Activated naive CD8-positive, alpha-beta T cell treated with anti-CD3 and anti-CD28 coated beads, Interleukin-2, amount 50 U/mL, for 24 hours (primary cell): ENCODE results near the gene TRAF1.

Experiments used
- ATAC-seq: fragments of 150-1000 bp; cut with Tn5 transposase; one replicate; pipeline ENCODE4 v1.10.0; 2021
- DNase-seq: peaks from one replicate; pipeline ENCODE4 v3.0.0; 2021
- H3K27ac Mint-ChIP-seq: one replicate; pipeline ENCODE4 v1.8.0; 2021; ENCODE audit warnings: mild to moderate bottlenecking, mixed read lengths
- H3K27me3 Mint-ChIP-seq: one replicate; pipeline ENCODE4 v1.8.0; 2021; ENCODE audit warnings: mixed read lengths
- H3K36me3 Mint-ChIP-seq: one replicate; pipeline ENCODE4 v1.8.0; 2021; ENCODE audit warnings: low read depth, mixed read lengths
- H3K4me1 Mint-ChIP-seq: one replicate; pipeline ENCODE4 v1.8.0; 2021; ENCODE audit warnings: mixed read lengths
- H3K4me3 Mint-ChIP-seq: one replicate; pipeline ENCODE4 v1.8.0; 2021; ENCODE audit warnings: mild to moderate bottlenecking, moderate library complexity, mixed read lengths
- H3K9me3 Mint-ChIP-seq: one replicate; pipeline ENCODE4 v1.8.0; 2021; ENCODE audit warnings: mixed read lengths

The TRAF1 gene

DNA sequence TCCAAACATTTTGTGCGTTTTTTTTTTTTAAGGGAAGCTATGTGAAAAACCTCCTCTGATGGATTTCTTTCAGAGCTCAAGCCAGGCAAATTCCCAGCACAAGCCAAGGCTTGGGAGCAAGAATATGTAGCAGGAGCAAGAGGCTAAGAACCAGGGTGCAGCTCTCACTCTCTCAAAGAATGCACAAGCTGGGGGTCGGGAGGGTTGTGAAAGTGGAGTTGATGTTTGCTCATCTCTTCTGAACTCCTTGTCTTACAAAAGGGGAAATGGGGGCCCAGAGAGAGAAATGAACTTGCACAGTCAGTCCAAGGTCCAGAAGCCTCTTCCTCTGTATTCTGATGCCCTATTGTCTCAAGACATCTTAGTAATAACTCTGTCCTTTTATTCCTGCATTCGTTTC lies 7.7 kb upstream of the TRAF1 start:
- DNase-seq: no peak
- no peaks in the 10 kb centered on the region for H3K27me3 Mint-ChIP-seq
- ATAC-seq: no peak

DNA sequence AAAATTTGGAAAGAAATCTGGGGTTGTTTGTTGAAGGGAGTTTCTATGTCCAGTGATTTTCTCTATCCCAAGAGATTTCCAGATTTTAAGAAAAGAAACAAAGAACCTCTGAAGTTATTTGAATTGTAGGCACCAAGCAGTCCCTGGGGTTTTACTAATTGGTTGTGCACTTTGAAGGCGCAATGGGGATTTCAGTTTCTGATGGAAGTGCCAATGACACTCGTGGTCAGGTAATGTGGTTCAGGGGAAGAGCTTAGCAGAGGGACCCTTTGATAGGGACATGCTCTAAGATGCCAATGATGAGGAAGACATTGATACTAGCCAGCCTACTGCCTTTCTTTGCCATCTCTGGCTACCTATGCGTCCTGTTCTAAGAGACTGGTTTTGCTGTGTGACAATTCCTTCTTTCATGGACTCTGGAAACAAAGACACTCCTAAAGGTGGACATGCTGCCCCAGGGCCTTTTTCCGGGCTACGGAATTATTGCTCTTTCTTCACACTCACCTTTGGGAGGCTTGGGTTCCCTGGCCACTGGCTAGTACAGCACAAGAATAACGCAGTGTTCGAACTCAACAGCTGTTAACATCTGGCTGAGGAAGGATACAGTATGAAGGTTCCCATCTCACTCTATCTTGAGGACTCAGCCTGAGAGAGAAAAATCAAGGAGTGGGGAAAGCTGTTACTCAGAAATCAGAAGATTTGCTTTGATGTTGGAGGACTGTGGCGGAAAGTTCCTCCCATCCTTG lies 6.9 kb upstream of the TRAF1 start:
- Mint-ChIP-seq H3K4me1 (peaks cover 85% of the 10 kb centered on the region), H3K9me3 (no peaks in the 10 kb centered on the region), H3K4me3 (peak overlapping the region; percentile 37), H3K27ac (peak overlapping the region; percentile 100), H3K36me3 (peaks cover 6% of the 10 kb centered on the region), H3K27me3 (no peaks in the 10 kb centered on the region)
- ATAC-seq: no peak
- no peak for DNase-seq

More for the DNA sequence above, 7.7 kb upstream of the TRAF1 start:
- H3K4me1 Mint-ChIP-seq: peaks cover 84% of the 10 kb centered on the region
- H3K4me3 Mint-ChIP-seq: peak overlapping the region; percentile 37
- H3K27ac Mint-ChIP-seq: peak overlapping the region; percentile 100
- no peaks in the 10 kb centered on the region for H3K9me3 Mint-ChIP-seq
- peaks cover 6% of the 10 kb centered on the region for H3K36me3 Mint-ChIP-seq

GRCh38 chr9:120932086-120932823 lies 5.7 kb upstream of the TRAF1 start:
- peak overlapping the region; percentile 71 for H3K4me3 Mint-ChIP-seq
- peak overlapping the region; percentile 100 for H3K27ac Mint-ChIP-seq
- DNase-seq (no peak), ATAC-seq (no peak)
- H3K9me3 Mint-ChIP-seq: no peaks in the 10 kb centered on the region
- H3K27me3 Mint-ChIP-seq: no peaks in the 10 kb centered on the region
- peaks cover 6% of the 10 kb centered on the region for H3K36me3 Mint-ChIP-seq
- H3K4me1 Mint-ChIP-seq: peaks cover 92% of the 10 kb centered on the region

DNA sequence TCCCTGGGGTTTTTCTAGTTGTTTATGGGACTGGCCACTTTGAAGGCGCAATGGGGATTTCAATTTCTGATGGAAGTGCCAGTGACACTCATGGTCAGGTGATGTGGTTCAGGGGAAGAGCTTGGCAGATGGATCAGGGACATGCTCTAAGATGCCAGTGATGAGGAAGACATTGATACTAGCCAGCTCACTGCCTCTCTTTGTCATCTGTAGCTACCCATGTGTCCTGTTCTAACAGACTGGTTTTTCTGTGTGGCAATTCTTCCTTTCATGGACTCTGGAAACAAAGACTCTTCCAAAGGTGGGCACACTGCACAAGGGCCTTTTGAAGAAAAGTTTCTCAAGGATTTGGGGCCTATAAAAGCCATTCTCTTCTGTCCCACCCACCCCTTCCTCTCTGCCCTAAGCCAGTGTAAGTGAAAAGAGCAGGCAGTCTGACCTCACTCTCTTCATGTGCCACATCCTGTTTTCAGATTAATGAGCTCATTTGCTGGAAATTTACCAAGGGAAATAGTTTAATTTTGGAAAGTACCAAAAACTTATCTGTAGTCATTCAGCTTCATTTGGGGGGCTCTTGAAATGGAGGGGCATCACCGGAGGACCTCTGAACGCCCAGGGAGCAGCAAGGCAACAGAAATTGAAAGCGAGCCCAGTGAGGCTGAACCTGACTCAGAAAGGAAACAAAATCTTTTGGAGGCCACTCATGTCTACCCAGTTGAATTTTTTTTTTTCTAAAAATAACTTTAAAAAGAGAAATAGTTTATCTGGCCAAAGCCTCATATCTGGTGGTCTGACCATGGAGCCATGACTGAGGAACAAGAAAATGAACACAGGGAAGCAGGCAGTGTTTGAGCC lies 4.9 kb upstream of the TRAF1 start:
- ATAC-seq: peak; percentile 56
- Mint-ChIP-seq H3K4me1 (peaks cover 92% of the 10 kb centered on the region), H3K27ac (peak overlapping the region; percentile 100)

DNA sequence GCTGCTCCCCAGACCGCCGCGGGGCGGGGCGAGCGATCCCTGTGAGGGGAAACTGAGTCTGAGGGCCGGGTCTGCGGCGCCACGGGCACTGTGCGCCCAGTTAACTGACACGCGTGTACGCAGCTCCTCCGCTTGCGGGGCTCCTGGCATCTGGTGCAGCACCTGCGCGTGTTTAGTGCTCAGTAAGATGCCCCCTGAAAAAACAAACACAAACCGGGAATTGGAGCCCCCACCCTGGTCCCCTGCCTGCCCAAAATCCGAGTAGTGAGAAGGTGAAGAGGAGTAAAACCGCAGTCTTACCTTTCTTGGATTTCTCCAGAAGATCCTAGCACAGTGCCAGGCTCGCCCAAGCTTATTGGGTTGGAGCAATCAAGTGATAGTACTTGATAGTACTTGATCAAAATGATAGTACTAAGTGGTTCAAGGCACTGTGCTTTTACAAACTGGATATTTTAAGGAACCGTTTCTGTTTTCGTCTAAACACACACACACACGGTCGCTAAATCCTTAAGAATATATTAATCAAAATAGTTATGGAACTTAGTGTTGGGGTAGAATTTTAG lies 2.7 kb upstream of the TRAF1 start:
- DNase-seq: no peak
- ATAC-seq: no peak
- H3K9me3 Mint-ChIP-seq: no peaks in the 10 kb centered on the region
- H3K36me3 Mint-ChIP-seq: peaks cover 24% of the 10 kb centered on the region
- H3K4me1 Mint-ChIP-seq: peaks cover 83% of the 10 kb centered on the region
- peak overlapping the region; percentile 100 for H3K27ac Mint-ChIP-seq
- H3K27me3 Mint-ChIP-seq: no peaks in the 10 kb centered on the region
- peak overlapping the region; percentile 82 for H3K4me3 Mint-ChIP-seq

More for the DNA sequence above, 4.9 kb upstream of the TRAF1 start:
- H3K36me3 Mint-ChIP-seq: peaks cover 6% of the 10 kb centered on the region
- no peaks in the 10 kb centered on the region for H3K9me3 Mint-ChIP-seq
- no peaks in the 10 kb centered on the region for H3K27me3 Mint-ChIP-seq
- H3K4me3 Mint-ChIP-seq: peak overlapping the region; percentile 71
- peak; percentile 69 for DNase-seq

- Mint-ChIP-seq H3K27ac (peak overlapping the region; percentile 95), H3K27me3 (no peaks in the 10 kb centered on the region), H3K4me1 (peaks cover 80% of the 10 kb centered on the region), H3K4me3 (peak overlapping the region; percentile 90), H3K36me3 (peaks cover 30% of the 10 kb centered on the region), H3K9me3 (no peaks in the 10 kb centered on the region)
- DNase-seq (peak; percentile 82), ATAC-seq (peak; percentile 6)
Measured at GRCh38 chr9:120928483-120929228, 2.1 kb upstream of the TRAF1 start.

DNA sequence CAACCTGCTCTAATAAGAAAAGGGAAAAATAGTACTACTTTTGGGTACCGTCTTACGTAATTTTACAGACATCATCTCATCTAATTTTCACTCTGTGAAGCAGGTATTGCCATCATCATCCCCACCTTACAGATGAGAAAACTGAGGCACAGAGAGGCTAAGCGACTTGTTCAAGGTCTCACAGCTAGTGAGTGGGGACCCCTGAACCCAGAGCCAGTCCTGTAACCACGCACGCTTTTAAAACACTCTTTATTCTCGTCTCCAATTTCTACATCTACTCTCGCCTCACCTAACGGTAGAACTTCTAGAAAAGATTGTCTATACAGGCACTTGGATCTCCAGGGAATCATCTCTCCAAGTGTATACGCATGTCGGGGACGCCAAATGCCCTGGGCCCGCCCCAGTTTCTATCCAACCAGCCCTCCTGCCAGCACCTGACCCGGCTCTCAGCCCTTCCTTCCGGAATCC lies 1.5 kb upstream of the TRAF1 start:
- peaks cover 77% of the 10 kb centered on the region for H3K4me1 Mint-ChIP-seq
- no peaks in the 10 kb centered on the region for H3K9me3 Mint-ChIP-seq
- H3K27ac Mint-ChIP-seq: peak overlapping the region; percentile 95
- no peaks in the 10 kb centered on the region for H3K27me3 Mint-ChIP-seq
- DNase-seq (no peak), ATAC-seq (no peak)
- H3K4me3 Mint-ChIP-seq: peak overlapping the region; percentile 90
- H3K36me3 Mint-ChIP-seq: peaks cover 37% of the 10 kb centered on the region

DNA sequence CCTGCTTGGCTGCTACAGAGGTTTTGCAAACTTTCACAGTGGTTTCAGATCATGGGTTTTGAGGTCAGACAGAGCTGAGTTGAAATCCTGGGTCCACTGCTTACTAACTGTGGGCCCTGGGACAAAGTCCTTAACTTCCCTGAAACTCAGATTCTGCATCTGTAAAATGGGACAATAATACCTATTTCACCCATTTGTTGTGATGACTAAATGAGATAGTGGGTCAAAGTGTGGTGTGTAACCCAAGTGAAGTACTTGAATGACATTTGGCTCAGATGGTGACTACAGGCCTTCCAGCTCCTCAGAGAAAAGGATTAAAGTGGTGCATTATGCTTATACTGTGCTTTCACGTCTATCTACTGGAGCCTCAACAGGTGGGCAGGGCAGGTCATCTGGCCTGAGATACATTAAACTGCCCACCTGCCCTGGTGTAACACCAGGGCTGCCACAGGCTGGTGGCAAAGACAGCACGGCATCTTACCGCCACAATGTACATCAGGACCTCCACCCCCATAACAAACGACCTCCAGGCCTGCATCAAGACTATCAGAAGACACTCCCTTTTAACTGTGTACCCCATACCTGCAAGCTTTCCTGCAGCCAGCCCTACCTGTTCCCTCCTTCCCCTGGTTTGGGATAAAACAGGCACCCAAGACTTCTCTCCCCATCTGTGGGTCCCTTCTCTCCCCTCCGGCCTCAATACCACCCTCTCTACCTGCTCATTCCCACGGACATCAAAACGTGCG lies 846 bp upstream of the TRAF1 start:
- H3K36me3 Mint-ChIP-seq: peaks cover 43% of the 10 kb centered on the region
- ATAC-seq: peak; percentile 18

DNA sequence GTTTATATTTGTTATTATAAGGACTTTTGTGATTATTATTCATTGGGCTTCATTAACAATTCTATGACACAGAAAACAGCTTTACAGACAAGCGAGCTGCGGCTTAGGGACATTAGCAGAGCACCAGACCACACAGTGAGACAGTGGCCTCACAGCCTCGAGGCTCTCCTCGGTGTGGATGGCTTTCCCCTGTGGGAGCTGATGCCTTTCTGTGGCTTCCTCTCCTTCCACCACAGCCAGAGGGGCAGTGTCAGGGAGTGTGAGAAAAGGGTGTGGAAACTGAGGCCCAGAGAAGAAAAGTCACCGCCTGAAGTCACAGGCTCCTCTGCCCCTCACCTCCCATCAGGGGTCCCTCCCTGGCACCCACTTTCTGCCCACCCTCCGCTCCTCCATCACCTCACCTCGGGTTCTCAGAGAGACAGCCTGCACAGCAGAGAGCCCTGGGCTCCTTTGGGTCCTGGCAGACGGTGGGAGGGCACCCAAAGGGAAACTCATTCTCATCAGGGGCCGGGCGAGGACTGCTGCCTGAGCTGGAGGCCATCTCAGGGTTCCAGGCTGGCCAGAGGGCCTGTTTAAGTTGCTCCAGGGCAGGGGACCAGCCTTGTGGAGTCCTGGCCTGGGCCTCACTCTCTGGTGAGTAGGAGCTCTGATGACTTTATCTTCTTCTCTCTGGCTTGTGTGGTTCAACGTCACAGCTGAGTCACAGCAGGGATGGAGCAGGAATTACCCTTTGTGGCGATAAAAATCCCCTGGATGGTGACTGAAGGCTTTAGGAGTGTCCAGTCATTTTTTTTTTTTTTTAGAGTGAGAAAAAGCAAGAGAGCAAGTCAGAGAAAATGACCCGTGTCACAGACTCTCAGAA lies 830 bp downstream of the TRAF1 start:
- H3K4me3 Mint-ChIP-seq: peak overlapping the region; percentile 90
- H3K4me1 Mint-ChIP-seq: peaks cover 74% of the 10 kb centered on the region
- peak; percentile 71 for ATAC-seq
- peak; percentile 87 for DNase-seq
- H3K9me3 Mint-ChIP-seq: no peaks in the 10 kb centered on the region
- H3K27ac Mint-ChIP-seq: peak overlapping the region; percentile 95
- no peaks in the 10 kb centered on the region for H3K27me3 Mint-ChIP-seq
- H3K36me3 Mint-ChIP-seq: peaks cover 56% of the 10 kb centered on the region

More for the DNA sequence above, 846 bp upstream of the TRAF1 start:
- H3K4me1 Mint-ChIP-seq: peaks cover 75% of the 10 kb centered on the region
- no peak for DNase-seq
- H3K27me3 Mint-ChIP-seq: no peaks in the 10 kb centered on the region
- H3K4me3 Mint-ChIP-seq: peak overlapping the region; percentile 90
- peak overlapping the region; percentile 95 for H3K27ac Mint-ChIP-seq
- no peaks in the 10 kb centered on the region for H3K9me3 Mint-ChIP-seq

DNA sequence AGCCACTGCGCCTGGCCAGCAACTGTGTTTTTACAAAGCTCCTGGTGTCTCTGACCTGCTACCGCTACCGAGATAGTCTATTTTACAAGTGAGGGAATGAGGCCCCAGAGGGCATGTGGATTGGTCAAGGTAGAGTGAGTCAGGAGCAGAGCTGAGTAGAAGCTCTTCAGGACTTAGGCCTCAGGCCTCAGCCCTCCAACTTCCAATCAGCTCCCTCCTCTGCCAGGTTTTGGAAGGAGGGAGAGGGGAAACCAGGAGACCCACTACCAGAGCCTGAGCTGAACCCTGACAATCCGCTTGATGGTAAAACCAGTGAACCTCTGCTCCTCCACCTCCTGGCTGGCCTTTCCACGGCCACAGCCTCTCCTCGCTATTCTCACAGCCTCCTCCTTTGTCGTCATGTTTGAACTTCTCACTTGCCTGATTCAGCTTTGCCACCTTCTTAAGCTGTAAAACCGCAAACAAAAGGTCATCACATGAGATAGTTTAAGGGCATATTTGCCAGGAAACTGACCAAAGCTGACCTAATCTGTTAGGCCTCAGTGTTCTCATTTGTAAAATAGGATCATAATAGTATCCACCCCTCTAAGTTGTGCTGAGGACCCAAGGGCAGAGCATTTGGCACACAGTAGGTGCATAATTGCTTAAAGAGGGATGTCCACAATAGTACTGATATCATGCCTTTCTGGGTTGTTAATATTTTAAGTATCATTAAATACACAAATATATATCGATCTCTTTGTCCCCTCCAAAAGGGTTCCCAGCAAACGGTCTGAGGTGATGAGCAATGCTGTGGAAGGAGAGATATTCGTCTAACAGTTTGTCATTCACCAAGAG lies 1.7 kb downstream of the TRAF1 start:
- DNase-seq (no peak), ATAC-seq (no peak)
- peaks cover 74% of the 10 kb centered on the region for H3K4me1 Mint-ChIP-seq

DNA sequence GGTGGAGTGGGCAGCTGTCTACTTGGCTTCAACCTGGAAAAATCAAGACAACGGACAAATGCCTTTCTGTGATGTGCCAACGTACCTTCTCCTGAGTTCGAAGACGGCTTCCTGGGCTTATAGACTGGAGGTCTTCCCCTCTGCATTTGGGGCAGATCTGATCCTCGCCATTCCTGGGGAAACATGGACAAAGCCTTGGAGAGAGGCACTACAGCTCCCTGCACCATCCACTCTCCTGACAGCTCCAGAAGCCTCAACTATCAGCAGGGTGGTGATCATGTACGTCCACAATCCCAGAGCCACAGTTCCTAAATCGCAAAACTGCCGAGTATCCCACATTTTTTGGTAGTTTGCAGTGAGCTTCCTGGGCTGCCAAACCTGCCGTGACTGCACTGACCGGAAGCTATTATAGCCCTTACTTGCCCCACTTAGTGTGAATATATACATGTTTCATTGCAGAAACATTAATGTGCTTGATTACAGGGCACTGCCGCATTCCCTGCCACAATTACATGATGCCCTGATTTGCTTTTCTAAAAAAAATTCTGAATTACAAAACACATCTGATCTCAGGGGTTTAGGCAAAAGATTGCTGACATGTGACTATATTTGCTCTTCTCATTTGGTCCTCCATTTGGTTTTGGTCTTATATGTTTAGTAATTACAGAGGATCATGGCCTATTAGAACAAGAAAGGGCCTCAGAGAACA lies 2.8 kb downstream of the TRAF1 start:
- Mint-ChIP-seq H3K27ac (peak overlapping the region; percentile 95), H3K4me3 (peak overlapping the region; percentile 90), H3K9me3 (no peaks in the 10 kb centered on the region), H3K36me3 (peaks cover 71% of the 10 kb centered on the region), H3K27me3 (no peaks in the 10 kb centered on the region), H3K4me1 (peaks cover 78% of the 10 kb centered on the region)
- no peak for ATAC-seq
- DNase-seq: no peak

More for the DNA sequence above, 1.7 kb downstream of the TRAF1 start:
- H3K36me3 Mint-ChIP-seq: peaks cover 62% of the 10 kb centered on the region
- H3K4me3 Mint-ChIP-seq: peak overlapping the region; percentile 90
- H3K27me3 Mint-ChIP-seq: no peaks in the 10 kb centered on the region
- peak overlapping the region; percentile 95 for H3K27ac Mint-ChIP-seq
- H3K9me3 Mint-ChIP-seq: no peaks in the 10 kb centered on the region
